HG02840 (cell line): ENCODE measurements around the gene MTHFD2L.
"Not testable (repeated sequence)": the region's sequence is repeated elsewhere in the genome, so short reads cannot be mapped to it uniquely, and the experiment has no call there.

ENCODE experiments used
- ATAC-seq: cut with Tn5 transposase; IDR thresholded peaks from one replicate; pipeline ENCODE4 v1.9.1; 2021; ENCODE audit warnings: mild to moderate bottlenecking, moderate library complexity, moderate number of reproducible peaks; ENCODE audit not compliant: unreplicated experiment, low FRiP score

MTHFD2L gene

DNA sequence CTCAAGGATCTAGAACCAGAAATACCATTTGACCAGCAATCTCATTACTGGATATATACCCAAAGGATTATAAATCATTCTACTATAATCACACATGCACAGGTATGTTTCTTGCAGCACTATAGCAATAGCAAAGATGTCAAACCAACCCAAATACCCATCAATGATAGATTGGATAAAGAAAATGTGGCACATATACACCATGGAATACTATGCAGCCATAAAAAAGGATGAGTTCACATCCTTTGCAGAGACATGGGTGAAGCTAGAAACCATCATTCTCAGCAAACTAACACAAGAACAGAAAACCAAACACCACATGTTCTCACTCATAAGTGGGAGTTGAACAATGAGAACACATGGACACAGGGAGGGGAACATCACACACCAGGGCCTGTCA lies 25.7 kb upstream of the MTHFD2L start:
- not testable (repeated sequence) for ATAC-seq

DNA sequence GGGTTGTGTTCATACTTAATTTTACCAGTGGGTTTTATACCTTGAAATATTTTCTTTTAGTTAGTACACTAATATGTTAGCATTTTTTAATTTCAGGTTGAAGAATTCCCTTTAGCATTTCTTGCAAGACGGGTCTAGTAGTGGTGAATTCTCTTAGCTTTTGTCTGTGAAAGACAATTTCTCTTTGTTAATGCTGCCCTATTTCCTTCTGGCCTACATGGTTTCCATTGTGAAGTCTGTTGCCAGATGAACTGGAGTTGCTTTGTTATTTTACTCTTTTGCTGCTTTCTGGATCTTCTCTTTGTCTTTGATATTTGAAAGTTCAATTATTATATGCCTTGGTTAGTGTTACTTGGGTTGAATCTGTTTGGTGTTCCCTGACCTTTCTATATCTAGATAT lies 25.0 kb upstream of the MTHFD2L start:
- ATAC-seq = no peak

DNA sequence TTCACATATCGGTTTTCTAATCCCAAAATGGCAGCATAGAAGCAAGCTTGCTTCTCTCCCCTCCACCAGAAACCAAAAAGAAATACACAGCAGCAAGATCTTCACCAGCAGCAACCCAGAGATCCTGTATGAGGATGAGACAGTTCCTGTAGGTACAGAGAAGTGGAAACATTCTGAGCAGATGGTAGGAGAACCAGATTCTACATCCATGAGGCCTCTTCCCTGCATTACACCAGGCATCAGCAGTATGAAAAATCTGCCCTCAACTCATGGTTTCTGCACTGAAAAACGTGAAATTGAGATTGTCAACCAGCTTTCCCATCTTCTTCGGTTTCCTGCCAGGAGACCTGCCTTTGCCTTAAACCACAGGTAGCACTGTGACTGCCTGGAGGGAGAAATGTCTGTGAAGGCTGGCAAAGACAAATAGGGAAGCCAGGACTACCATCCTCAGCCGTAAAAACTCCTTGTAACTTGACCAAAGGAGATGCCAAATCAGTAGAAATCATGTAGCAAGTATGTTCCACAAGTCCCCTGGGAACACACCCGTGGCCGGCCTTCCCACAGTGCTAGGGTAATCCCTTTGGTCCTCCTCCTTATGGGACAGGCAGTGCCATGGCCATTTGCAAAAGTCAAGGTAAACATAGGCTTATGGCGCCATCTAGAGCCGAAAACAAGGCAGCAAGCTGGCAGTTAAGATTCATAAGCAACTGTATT lies 24.0 kb upstream of the MTHFD2L start:
- no peak for ATAC-seq

- ATAC-seq = no peak
Observed at GRCh38 chr4:74134500-74134852, 23.4 kb upstream of the MTHFD2L start.

DNA sequence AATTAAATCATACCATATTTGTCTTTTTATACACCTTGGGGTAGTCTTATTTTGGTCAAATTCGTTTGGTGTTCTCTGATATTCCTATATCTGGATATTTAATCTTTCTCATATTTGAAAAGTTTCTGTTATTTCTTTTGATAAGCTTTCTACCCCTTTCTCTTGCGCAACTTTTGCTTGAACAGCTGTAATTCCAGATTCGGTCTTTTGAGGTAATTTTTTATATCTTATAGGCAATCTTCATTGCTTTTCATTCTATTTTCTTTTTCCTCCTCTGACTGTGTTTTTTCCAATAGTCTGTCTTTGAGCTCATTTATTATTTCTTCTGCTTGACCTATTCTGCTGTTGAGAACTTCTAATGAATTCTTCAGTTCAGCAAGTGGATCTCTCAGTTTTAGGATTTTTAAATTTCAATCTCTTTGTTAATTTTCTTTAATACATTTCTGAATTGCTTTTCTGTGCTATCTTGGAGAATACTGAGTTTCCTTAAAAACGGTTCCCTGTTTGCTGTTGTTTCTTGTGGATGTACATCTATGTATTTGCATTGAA lies 11.3 kb upstream of the MTHFD2L start:
- ATAC-seq = no peak

DNA sequence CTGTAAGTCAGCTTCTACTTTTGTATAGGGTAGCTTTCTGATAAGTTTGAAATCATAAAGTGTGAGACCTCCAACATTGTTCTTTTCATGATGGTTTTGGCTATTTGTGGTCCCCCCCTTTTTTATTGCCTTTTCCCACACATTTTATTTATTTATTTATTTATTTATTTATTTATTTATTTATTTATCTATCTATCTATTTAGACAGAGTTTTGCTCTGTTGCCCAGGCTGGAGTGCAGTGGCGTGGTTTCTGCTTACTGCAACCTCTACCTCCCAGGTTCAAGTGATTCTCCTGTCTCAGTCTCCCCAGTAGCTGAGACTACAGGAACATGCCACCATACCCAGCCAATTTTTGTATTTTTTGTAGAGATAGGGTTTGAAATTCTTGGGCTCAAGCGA lies 9.7 kb upstream of the MTHFD2L start:
- ATAC-seq = no peak

DNA sequence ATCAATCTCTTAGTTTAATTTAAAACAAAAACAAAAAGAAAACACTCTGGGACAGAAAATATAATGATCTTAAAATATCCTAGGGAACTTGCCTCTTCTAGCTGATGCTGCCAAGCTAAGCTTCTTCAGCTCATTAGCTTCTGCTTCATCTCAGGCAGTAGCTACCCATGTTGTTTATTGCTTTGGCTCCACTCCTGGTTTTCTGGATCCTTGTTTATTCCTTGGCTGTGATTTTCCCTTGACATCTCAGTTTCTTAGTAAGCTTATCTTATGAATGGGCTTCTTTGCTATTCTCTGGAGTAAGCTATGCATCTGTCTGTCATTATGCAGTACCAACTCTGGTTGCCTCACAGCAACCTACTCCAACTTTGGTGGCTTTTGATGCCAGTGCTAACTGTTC lies 5.1 kb upstream of the MTHFD2L start:
- no peak for ATAC-seq

- ATAC-seq = no peak
Observed at GRCh38 chr4:74156521-74156920, 1.4 kb upstream of the MTHFD2L start.

DNA sequence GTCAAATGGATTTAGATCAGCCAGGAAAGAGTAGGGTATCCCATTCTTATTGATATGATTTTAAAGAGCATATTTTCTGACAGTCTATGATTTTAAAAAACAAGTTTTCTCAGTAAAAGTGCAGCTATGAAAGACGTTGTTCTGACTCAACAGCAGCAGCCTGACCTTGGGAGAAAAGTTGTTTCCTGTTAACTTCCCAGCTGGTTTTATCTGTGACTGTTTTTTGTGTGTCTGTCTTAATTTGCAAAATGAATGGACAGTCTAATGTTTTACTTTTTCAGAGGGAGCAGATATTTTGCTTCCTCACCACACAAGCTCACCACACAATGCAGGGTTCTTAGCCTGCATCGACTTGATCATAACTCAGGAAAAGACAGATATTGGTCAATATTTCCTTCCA lies 764 bp upstream of the MTHFD2L start:
- no peak for ATAC-seq

GRCh38 chr4:74158466-74159142 lies 686 bp downstream of the MTHFD2L start:
- no peak for ATAC-seq

DNA sequence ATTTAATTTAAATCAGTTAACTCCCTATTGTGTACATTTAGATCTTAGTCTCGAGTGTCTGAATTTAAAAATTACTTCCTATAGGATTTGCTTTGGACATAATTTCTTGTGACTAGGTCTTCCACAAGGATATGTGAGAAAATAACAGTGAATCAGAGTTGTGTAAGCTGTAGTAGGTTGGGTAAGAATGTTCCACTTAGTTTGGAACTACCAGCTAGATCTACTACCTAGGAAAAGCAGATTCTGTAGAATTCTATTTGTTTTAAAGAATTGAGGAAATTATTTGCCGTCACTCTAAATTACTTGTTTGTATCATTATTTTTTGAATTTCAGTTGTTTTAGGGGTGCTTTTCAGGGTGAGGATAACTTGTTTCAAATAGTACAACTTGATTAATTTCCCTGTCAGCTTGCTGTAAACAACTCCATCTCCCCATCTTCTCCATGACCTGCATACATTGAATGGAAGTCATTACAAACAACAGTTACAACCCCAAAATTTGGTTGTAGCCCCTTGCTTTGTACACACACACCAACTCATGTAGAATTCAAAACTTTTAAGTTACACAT lies 1.3 kb downstream of the MTHFD2L start:
- no peak for ATAC-seq

GRCh38 chr4:74161666-74162450 lies 3.9 kb downstream of the MTHFD2L start:
- no peak for ATAC-seq

- no peak for ATAC-seq
Observed at GRCh38 chr4:74166135-74166534, 8.2 kb downstream of the MTHFD2L start.

- no peak for ATAC-seq
Observed at GRCh38 chr4:74166818-74167217, 8.9 kb downstream of the MTHFD2L start.

DNA sequence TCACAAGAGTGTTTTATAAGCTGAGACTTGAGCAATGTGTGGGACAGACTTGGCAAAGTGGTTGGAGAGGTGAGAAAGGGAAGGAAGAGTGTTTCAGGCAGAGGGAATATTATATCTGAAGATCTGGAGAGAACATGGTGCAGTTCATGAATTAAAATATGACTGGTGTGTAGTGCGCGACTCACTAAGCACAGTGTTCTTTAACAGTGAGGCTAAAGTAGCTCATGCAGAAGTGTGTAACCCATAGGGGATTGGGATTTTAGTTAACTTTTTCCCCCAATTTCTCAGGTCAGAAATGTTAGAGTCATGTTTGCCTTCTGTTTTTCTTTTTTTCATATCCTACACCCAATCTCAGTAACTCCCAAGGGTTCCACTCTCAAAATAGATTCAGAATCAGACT lies 9.7 kb downstream of the MTHFD2L start:
- ATAC-seq = no peak

- ATAC-seq = no peak
Observed at GRCh38 chr4:74168841-74169240, 10.9 kb downstream of the MTHFD2L start.

- no peak for ATAC-seq
Observed at GRCh38 chr4:74173321-74173720, 15.4 kb downstream of the MTHFD2L start.

DNA sequence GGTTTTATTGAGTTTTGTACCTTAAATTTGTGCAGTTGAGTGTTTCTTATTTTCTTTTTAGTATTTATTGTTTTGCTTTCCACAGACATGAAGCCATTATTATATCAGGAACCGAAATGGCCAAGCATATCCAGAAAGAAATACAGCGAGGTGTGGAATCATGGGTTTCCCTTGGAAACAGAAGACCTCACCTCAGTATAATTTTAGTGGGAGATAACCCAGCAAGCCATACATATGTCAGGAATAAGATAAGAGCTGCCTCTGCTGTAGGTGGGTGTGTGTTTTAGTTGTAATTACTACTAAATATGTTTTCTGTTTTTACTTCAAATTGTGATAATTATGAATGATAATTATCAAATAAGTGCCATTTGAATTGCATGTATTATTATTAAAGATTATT lies 16.5 kb downstream of the MTHFD2L start:
- no peak for ATAC-seq

DNA sequence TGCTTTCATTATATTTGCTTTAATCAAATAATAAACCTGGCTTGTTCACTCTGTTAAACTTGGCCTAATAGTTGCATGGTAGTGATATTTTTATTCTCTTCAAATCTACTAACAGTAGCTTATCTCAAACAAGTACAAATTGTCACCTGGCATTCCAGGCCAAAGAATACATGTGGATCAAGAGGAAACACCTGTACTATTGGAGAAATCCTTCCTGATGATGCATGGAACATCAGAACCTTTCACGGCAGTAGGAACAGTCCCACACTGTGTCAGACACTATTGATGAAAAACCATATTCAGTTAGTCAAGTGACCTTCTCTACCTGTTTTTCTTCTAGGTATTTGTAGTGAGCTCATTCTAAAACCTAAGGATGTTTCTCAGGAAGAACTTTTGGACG lies 17.0 kb downstream of the MTHFD2L start:
- ATAC-seq = no peak

- ATAC-seq = no peak
Observed at GRCh38 chr4:74175379-74175778, 17.5 kb downstream of the MTHFD2L start.

DNA sequence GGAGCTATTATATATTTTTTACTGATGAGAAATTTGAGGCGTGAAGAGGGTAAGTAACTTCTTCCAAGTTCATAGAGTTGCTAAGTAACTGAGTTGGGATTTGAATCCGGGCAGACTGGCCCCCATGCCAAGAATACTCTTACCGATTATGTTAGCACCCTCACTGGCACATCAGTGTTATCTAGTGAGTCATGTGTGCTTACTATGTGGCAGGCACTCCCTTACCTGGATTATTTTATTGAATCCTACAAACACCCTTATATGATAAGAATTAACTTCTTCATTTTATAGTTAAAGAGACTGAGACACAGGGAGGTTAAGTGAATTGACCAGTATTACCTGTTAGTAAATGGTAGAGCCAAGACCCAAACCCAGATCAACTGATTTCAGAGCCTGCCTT lies 20.9 kb downstream of the MTHFD2L start:
- no peak for ATAC-seq
